GM12875 (cell line): ENCODE measurements around the gene KIF26B.

ENCODE experiments used
- H3K4me3 ChIP-seq: one replicate; pipeline ENCODE4 v1.5.1; 2011; ENCODE audit warnings: low read depth, low read length, control low read depth
- TF ChIP-seq, protein P1 (sequence below): IDR thresholded peaks from 2 replicates; pipeline ENCODE4 v1.5.1; 2011; ENCODE audit warnings: low read depth, mild to moderate bottlenecking, control low read depth, inconsistent platforms, low read length, moderate library complexity, borderline replicate concordance; ENCODE audit not compliant: insufficient read depth

The KIF26B gene

DNA sequence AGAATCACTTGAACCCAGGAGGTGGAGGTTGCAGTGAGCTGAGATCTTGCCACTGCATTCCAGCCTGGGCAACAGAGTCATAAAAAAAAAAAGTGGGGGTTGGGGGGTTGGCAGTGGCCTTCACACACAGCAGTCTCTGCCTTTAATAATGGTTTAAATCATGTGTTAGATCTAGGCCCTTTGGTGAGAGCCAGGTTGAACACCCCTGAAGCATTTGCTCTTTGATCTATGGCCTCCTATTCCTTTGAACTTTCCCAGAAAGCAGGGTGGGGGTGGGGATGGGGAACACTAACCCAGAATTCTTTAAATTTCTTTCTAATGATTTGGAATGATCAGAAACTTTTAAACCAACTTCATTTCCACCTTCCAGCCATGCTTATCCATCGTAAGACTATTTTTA, 313.0 kb downstream of the KIF26B start:
- no peak overlapping the region for H3K4me3 ChIP-seq
- TF ChIP-seq, protein P1, sequence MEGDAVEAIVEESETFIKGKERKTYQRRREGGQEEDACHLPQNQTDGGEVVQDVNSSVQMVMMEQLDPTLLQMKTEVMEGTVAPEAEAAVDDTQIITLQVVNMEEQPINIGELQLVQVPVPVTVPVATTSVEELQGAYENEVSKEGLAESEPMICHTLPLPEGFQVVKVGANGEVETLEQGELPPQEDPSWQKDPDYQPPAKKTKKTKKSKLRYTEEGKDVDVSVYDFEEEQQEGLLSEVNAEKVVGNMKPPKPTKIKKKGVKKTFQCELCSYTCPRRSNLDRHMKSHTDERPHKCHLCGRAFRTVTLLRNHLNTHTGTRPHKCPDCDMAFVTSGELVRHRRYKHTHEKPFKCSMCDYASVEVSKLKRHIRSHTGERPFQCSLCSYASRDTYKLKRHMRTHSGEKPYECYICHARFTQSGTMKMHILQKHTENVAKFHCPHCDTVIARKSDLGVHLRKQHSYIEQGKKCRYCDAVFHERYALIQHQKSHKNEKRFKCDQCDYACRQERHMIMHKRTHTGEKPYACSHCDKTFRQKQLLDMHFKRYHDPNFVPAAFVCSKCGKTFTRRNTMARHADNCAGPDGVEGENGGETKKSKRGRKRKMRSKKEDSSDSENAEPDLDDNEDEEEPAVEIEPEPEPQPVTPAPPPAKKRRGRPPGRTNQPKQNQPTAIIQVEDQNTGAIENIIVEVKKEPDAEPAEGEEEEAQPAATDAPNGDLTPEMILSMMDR: no peak

DNA sequence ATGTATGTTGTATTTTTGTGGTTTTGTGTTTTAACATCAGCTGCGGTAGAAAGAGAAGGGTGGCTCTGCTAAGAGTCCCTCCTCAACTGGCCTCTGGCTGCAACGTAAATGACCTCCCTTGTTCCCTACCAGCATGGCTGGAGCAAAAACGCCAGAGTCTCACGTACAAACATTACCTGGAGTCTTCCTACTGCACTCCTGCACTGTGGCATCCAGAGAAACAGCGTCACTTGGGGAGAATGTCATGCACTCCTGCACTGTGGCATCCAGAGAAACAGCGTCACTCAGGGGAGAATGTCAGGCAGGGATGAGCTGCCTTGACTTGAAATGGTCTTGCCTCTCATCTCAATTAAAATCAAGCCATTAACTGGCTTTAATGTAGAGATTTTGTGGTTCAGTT, 314.2 kb downstream of the KIF26B start:
- H3K4me3 ChIP-seq: no peak overlapping the region
- TF ChIP-seq, protein P1: no peak

DNA sequence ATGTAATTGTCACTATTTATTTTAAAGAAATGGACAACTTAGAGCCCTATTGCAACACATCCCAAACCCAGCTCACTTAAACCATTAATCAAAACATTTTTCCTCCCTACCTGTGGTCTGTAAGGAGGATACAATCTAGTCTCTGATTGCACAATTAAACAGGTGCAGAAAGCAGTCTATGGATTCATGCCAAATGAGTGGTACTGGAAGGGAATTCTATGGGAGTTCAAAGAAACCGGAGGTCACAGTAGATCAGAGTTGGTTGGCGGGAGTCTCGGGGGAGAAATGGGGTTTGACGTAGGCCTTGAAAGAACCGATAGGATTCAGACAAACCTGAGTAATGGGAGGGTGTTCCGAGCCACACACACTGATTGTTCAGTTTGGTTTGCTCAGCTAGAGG, 314.9 kb downstream of the KIF26B start:
- TF ChIP-seq, protein P1: no peak
- H3K4me3 ChIP-seq: no peak overlapping the region

DNA sequence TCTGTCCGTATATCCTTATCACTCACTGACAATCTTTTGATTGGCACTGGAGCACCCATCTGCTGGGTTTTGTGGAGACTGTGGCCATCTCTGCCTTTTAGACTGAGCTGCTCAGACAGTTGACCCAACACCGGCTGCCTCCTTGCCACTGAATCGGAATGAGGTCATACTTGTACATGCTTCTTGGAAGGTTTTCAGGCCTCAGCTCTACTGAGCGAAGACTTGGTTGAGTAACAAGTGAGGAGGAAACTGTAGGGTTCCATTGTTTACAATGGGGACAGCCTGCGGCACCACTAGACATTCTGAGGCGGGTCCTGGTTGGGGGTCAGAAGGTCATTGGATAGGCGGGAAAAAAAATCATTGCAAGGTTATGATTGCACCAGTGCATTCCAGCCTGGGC, 320.3 kb downstream of the KIF26B start:
- TF ChIP-seq, protein P1: no peak
- no peak overlapping the region for H3K4me3 ChIP-seq

DNA sequence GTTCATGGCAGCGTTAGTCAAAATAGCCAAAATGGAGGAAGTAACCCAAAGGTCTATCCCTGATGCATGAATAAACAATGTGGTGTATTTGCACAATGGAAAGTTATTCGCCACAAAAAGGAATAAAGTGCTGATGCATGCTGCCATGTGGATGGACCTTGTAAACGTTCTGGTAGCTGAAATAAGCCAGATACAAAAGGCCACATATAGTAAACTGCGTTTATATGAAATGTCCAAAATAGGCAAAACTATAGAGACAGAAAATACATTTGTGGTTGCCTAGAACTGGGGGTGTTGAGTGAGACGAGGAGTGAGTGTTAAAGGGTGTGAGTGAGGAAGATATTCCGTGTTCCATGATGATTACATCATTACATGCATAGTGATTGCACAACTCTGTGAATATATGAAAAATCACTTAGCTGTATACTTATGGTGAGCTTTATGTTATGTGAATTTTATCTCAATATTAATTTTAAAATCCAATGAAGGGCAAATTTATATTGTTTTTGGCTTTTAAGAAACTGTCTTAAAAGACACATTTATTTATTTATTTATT, 321.3 kb downstream of the KIF26B start:
- TF ChIP-seq, protein P1: no peak
- no peak overlapping the region for H3K4me3 ChIP-seq

DNA sequence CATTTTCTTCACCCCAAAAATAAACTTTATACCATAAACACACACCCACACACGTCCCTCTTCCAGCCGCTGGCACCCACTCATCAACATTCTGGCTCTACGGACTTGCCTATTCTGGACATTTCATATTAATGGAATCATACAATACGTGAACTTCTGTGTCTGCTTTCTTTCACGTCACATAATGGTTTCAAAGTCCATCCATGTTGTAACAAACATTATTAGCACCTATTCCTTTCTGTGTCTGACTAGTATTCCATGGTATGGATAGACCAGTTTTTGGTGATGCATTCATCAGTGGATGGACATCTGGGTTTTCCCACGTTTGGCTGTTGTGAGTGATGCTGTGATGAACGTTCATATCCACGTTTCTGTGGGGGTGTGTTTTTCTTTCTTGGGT, 323.2 kb downstream of the KIF26B start:
- H3K4me3 ChIP-seq: no peak overlapping the region
- TF ChIP-seq, protein P1: no peak

DNA sequence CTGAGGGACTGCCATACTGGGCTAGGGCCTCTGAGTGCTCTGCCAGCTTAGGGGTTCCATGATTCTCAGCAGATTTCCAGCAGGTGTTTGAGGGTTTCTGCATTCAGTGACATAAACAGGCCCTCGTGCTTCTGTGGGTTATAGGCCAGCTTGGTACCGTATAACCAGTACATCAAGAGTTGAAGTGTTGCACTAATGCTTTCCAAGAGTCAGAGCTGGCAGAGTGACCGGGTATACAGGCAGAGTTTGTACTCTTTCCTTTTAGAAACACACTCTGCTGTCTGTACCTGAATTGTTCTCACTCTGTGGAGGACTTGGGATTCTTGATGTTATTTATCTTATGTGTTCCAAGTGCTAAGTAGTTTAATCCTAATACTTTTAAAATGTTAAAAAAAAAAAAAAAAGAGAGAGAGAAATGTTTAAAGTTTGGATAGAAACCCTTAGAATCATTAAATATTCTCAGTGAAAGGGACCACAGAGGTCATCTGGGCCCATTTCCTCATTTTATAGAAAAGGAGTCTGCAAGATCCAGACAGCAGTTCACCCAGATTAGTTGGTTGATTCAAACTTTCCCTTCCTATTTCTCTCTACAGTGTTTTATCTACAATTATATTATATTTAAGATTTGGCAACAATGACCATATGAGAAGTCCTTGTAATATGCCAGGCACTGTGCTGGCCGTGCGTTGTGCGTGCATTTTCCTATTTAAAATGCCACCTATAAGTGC, 325.8 kb downstream of the KIF26B start:
- TF ChIP-seq, protein P1: no peak
- H3K4me3 ChIP-seq: no peak overlapping the region
